GM21381 (cell line): ENCODE data around the gene GRID2.
A peak's percentile ranks its signal among the peaks of the same experiment; 100 is the strongest.
"Not testable (repeated sequence)": the region's sequence is repeated elsewhere in the genome, so short reads cannot be mapped to it uniquely, and the experiment has no call there.

Source experiments
- ATAC-seq: cut with Tn5 transposase; IDR thresholded peaks from one replicate; pipeline ENCODE4 v1.9.1; 2021; ENCODE audit warnings: mild to moderate bottlenecking, moderate library complexity; ENCODE audit not compliant: unreplicated experiment

GRID2 gene

GRCh38 chr4:93646233-93646930 is 1342.6 kb downstream of the GRID2 start:
- no peak for ATAC-seq

GRCh38 chr4:93648258-93648657 is 1344.5 kb downstream of the GRID2 start:
- no peak for ATAC-seq

GRCh38 chr4:93649828-93650227 is 1346.1 kb downstream of the GRID2 start:
- no peak for ATAC-seq

GRCh38 chr4:93654211-93654610 is 1350.4 kb downstream of the GRID2 start:
- ATAC-seq, result no peak

GRCh38 chr4:93657527-93657926 is 1353.8 kb downstream of the GRID2 start:
- ATAC-seq, result no peak

GRCh38 chr4:93658443-93658842 is 1354.7 kb downstream of the GRID2 start:
- no peak for ATAC-seq

- ATAC-seq, result no peak
Measured at GRCh38 chr4:93659629-93660028, 1355.9 kb downstream of the GRID2 start.

GRCh38 chr4:93660036-93660435 is 1356.3 kb downstream of the GRID2 start:
- no peak for ATAC-seq

GRCh38 chr4:93670434-93670833 is 1366.7 kb downstream of the GRID2 start:
- ATAC-seq, result no peak

GRCh38 chr4:93671093-93671492 is 1367.3 kb downstream of the GRID2 start:
- ATAC-seq, result no peak

- ATAC-seq, result not testable (repeated sequence)
Measured at GRCh38 chr4:93676937-93677336, 1373.2 kb downstream of the GRID2 start.

- ATAC-seq, result no peak
Measured at GRCh38 chr4:93684571-93684970, 1380.8 kb downstream of the GRID2 start.

- ATAC-seq, result no peak
Measured at GRCh38 chr4:93687304-93687703, 1383.5 kb downstream of the GRID2 start.

GRCh38 chr4:93688978-93689377 is 1385.2 kb downstream of the GRID2 start:
- no peak for ATAC-seq

GRCh38 chr4:93693141-93693540 is 1389.4 kb downstream of the GRID2 start:
- no peak for ATAC-seq

- no peak for ATAC-seq
Measured at GRCh38 chr4:93698686-93699085, 1394.9 kb downstream of the GRID2 start.

- no peak for ATAC-seq
Measured at GRCh38 chr4:93700571-93700970, 1396.8 kb downstream of the GRID2 start.

GRCh38 chr4:93710101-93710846 is 1406.5 kb downstream of the GRID2 start:
- ATAC-seq, result peak; percentile 72

GRCh38 chr4:93710847-93711430 is 1407.2 kb downstream of the GRID2 start:
- ATAC-seq, result no peak

GRCh38 chr4:93718233-93718632 is 1414.5 kb downstream of the GRID2 start:
- no peak for ATAC-seq

- no peak for ATAC-seq
Measured at GRCh38 chr4:93719552-93719951, 1415.8 kb downstream of the GRID2 start.

GRCh38 chr4:93722446-93722845 is 1418.7 kb downstream of the GRID2 start:
- no peak for ATAC-seq
